C4-2B (cell line): ENCODE measurements around the gene DPP3.

ENCODE experiments used
- ZFX ChIP-seq: fragments of 450-650 bp; IDR thresholded peaks from 2 replicates; pipeline ENCODE4 v1.6.1; 2017
- TF ChIP-seq, protein P1 (sequence below): fragments of 450-650 bp; conservative IDR thresholded peaks from 2 replicates; pipeline ENCODE4 v1.5.1; 2017; ENCODE audit warnings: mild to moderate bottlenecking

GRCh38 chr11:66539170-66539869 is 59.1 kb downstream of the DPP3 start:
- TF ChIP-seq, protein P1, sequence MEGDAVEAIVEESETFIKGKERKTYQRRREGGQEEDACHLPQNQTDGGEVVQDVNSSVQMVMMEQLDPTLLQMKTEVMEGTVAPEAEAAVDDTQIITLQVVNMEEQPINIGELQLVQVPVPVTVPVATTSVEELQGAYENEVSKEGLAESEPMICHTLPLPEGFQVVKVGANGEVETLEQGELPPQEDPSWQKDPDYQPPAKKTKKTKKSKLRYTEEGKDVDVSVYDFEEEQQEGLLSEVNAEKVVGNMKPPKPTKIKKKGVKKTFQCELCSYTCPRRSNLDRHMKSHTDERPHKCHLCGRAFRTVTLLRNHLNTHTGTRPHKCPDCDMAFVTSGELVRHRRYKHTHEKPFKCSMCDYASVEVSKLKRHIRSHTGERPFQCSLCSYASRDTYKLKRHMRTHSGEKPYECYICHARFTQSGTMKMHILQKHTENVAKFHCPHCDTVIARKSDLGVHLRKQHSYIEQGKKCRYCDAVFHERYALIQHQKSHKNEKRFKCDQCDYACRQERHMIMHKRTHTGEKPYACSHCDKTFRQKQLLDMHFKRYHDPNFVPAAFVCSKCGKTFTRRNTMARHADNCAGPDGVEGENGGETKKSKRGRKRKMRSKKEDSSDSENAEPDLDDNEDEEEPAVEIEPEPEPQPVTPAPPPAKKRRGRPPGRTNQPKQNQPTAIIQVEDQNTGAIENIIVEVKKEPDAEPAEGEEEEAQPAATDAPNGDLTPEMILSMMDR = no peak
- no peak for TF ChIP-seq ZFX
